ENCODE measurements around the gene ZNF318. TPM values are rescaled to one million over a fixed set of nuclear protein-coding genes. Genes with fewer than 3 reads are reported as not detected.

Gene ZNF318
- total RNA-seq, 1 experiment from 2014 or later = 11.3 TPM

GRCh38 chr6:43298565-43299337 lies 70.7 kb downstream of the ZNF318 start:
- Mint-ChIP-seq H3K9me3 (ENCODE audit: unreplicated experiment) (no peaks in the 10 kb centered on the region), H3K27me3 (ENCODE audit: insufficient read depth, unreplicated experiment) (peaks cover 34% of the 10 kb centered on the region), H3K4me3 (ENCODE audit: unreplicated experiment) (no peak overlapping the region), H3K27ac (ENCODE audit: low read depth, unreplicated experiment) (no peak overlapping the region), H3K4me1 (ENCODE audit: insufficient read depth, unreplicated experiment) (no peaks in the 10 kb centered on the region), H3K36me3 (ENCODE audit: insufficient read depth, unreplicated experiment) (no peaks in the 10 kb centered on the region)
- TF ChIP-seq CTCF (IDR thresholded peaks at IDR 0.05; ENCODE audit: unreplicated experiment) = no peak
- ChIA-PET CTCF (interaction anchor here (1.1 to 1.7 kb wide), 2 partner anchors 10 to 36 kb away, joined by 3 to 4 read pairs; no protein-coding TSS in a partner anchor), POLR2A (no interaction called here)
- intact Hi-C loops (cut with micrococcal nuclease) = no loop called here
- DNase-seq (ENCODE audit: unreplicated experiment) = no peak
- BruUV-seq (replicated peaks) = no TSS peak

GRCh38 chr6:43297644-43298564 lies 71.5 kb downstream of the ZNF318 start, which contains the start of gene SLC22A7:
Gene SLC22A7, plus strand, starts transcription at chr6:43298260. Its CDS starts 99 bp downstream, at chr6:43298359.
- intact Hi-C loops (cut with micrococcal nuclease) = no loop called here
- H3K27ac Mint-ChIP-seq (ENCODE audit: low read depth, unreplicated experiment) = no peak within 1 kb of the TSS

GRCh38 chr6:43296780-43297497 lies 72.5 kb downstream of the ZNF318 start:
- no peaks in the 10 kb centered on the region for H3K4me1 Mint-ChIP-seq (ENCODE audit: insufficient read depth, unreplicated experiment)
- H3K27me3 Mint-ChIP-seq (ENCODE audit: insufficient read depth, unreplicated experiment) = peaks cover 33% of the 10 kb centered on the region
- H3K9me3 Mint-ChIP-seq (ENCODE audit: unreplicated experiment) = no peaks in the 10 kb centered on the region
- POLR2A ChIA-PET = interaction anchor here (0.6 to 1.0 kb wide), 2 partner anchors 33 to 127 kb away, joined by 3 to 4 read pairs; no protein-coding TSS in a partner anchor
- no TSS peak for BruUV-seq (replicated peaks)
- no peaks in the 10 kb centered on the region for H3K36me3 Mint-ChIP-seq (ENCODE audit: insufficient read depth, unreplicated experiment)
- intact Hi-C loops (cut with micrococcal nuclease) = no loop called here
- DNase-seq (ENCODE audit: unreplicated experiment) = no peak
- no peak overlapping the region for H3K27ac Mint-ChIP-seq (ENCODE audit: low read depth, unreplicated experiment)
- CTCF ChIA-PET = interaction anchor here (0.6 to 1.2 kb wide), 2 partner anchors 38 to 630 kb away, joined by 3 to 4 read pairs; no protein-coding TSS in a partner anchor
- H3K4me3 Mint-ChIP-seq (ENCODE audit: unreplicated experiment) = no peak overlapping the region
- TF ChIP-seq CTCF (IDR thresholded peaks at IDR 0.05; ENCODE audit: unreplicated experiment) = no peak

More at GRCh38 chr6:43297644-43298564, 71.5 kb downstream of the ZNF318 start, which contains the start of gene SLC22A7:
- H3K9me3 Mint-ChIP-seq (ENCODE audit: unreplicated experiment) = no peaks in the 10 kb centered on the region
- ChIA-PET POLR2A (interaction anchor here (1.0 kb wide), 1 partner anchor 34 kb away, joined by 3 read pairs; no protein-coding TSS in a partner anchor), CTCF (interaction anchor here (1.2 kb wide), 1 partner anchor 37 kb away, joined by 4 read pairs; no protein-coding TSS in a partner anchor)
- no peaks in the 10 kb centered on the region for H3K4me1 Mint-ChIP-seq (ENCODE audit: insufficient read depth, unreplicated experiment)
- BruUV-seq (replicated peaks) = no TSS peak
- H3K27me3 Mint-ChIP-seq (ENCODE audit: insufficient read depth, unreplicated experiment) = peaks cover 34% of the 10 kb centered on the region
- no peak within 1 kb of the TSS for H3K4me3 Mint-ChIP-seq (ENCODE audit: unreplicated experiment)
- TF ChIP-seq CTCF (IDR thresholded peaks at IDR 0.05; ENCODE audit: unreplicated experiment) = no peak
- no peak for DNase-seq (ENCODE audit: unreplicated experiment)
- no peaks in the 10 kb centered on the region for H3K36me3 Mint-ChIP-seq (ENCODE audit: insufficient read depth, unreplicated experiment)
